ENCODE results near the gene BANP.

DNA sequence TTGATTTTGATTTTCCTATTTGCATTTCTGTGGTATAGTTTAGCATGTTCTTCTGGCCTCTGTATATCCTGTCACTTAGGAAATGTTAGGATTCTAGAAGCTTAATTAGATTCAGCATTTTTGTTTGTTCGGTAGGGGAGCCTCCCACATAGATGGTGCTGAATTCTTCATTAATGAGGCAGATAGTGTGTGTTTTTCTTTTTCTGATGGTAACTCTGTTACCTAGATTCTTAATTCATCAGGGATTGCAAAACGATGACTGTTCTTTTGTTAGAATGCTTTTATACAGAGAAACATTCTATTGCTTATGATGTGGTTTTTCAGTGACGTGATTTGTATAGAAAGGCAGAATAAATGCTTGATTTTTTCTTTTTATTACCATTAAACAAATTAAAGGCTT lies 19.0 kb downstream of the BANP start:
- TF ChIP-seq, protein P1, sequence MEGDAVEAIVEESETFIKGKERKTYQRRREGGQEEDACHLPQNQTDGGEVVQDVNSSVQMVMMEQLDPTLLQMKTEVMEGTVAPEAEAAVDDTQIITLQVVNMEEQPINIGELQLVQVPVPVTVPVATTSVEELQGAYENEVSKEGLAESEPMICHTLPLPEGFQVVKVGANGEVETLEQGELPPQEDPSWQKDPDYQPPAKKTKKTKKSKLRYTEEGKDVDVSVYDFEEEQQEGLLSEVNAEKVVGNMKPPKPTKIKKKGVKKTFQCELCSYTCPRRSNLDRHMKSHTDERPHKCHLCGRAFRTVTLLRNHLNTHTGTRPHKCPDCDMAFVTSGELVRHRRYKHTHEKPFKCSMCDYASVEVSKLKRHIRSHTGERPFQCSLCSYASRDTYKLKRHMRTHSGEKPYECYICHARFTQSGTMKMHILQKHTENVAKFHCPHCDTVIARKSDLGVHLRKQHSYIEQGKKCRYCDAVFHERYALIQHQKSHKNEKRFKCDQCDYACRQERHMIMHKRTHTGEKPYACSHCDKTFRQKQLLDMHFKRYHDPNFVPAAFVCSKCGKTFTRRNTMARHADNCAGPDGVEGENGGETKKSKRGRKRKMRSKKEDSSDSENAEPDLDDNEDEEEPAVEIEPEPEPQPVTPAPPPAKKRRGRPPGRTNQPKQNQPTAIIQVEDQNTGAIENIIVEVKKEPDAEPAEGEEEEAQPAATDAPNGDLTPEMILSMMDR (IDR thresholded peaks at IDR 0.05) = no peak
- no peak for TF ChIP-seq POLR2A (IDR thresholded peaks at IDR 0.05)

All from heart left ventricle (tissue), 13 donors.